CD14-positive monocyte (primary cell): Measurements from ENCODE around the gene MAML3. TPM values are rescaled to one million over a fixed set of nuclear protein-coding genes. Genes with fewer than 3 reads are reported as not detected.

Experiments
- DNase-seq, 3 donors: peaks; one replicate each; pipeline ENCODE4 v3.0.0-alpha.2; 2011 to 2022
- H2AFZ ChIP-seq: 2 replicates; pipeline ENCODE4 v1.6.0; 2012; ENCODE audit warnings: mild to moderate bottlenecking, low read depth, low read length, inconsistent platforms; ENCODE audit not compliant: insufficient read depth, poor library complexity, severe bottlenecking
- H3K27ac ChIP-seq, 2 donors: 1 replicate in 1 of 2; 2 replicates in 1 of 2; pipeline ENCODE4 v1.5.1; 2012 to 2013; ENCODE audit warnings: low read length in 2 of 2, control low read depth in 1 of 2, inconsistent platforms in 1 of 2, low read depth in 1 of 2, mild to moderate bottlenecking in 1 of 2
- H3K27me3 ChIP-seq, 2 donors: one replicate each; pipeline versions ENCODE4 v1.6.0 to v1.6.1; 2011 to 2013; ENCODE audit warnings: low read length in 2 of 2; ENCODE audit not compliant: control insufficient read depth in 2 of 2, insufficient read depth in 2 of 2
- H3K36me3 ChIP-seq, 2 donors: replicated peaks in 1 of 2; 1 replicate in 1 of 2; 2 replicates in 1 of 2; pipeline versions ENCODE4 v1.5.1 to v1.6.1; 2012 to 2013; ENCODE audit warnings: low read length in 2 of 2, control low read depth in 1 of 2, inconsistent platforms in 1 of 2, mild to moderate bottlenecking in 1 of 2; ENCODE audit not compliant: insufficient read depth in 2 of 2, control insufficient read depth in 1 of 2
- H3K4me1 ChIP-seq, 2 donors: 1 replicate in 1 of 2; 2 replicates in 1 of 2; pipeline versions ENCODE4 v1.5.1 to v1.6.1; 2012 to 2013; ENCODE audit warnings: low read length in 2 of 2, control low read depth in 1 of 2, inconsistent platforms in 1 of 2, mild to moderate bottlenecking in 1 of 2, moderate library complexity in 1 of 2; ENCODE audit not compliant: insufficient read depth in 2 of 2, control insufficient read depth in 1 of 2
- H3K4me2 ChIP-seq: replicated peaks from 2 replicates; pipeline ENCODE3; 2012; ENCODE audit warnings: low read length, moderate library complexity, mild to moderate bottlenecking; ENCODE audit not compliant: poor library complexity, severe bottlenecking; ENCODE audit errors: extremely low read depth
- H3K4me3 ChIP-seq, 3 experiments: fragments of 200-600 bp in 1 of 3; sonication (generic) in 1 of 3; replicated peaks in 1 of 3; 1 replicate in 2 of 3; 2 replicates in 1 of 3; pipeline ENCODE4 v1.5.1; 2011 to 2013; ENCODE audit warnings: low read length in 3 of 3, mild to moderate bottlenecking in 3 of 3, control low read depth in 2 of 3, low read depth in 2 of 3, inconsistent platforms in 1 of 3, moderate library complexity in 1 of 3
- H3K79me2 ChIP-seq: 2 replicates; pipeline ENCODE4 v1.6.0; 2012; ENCODE audit warnings: mild to moderate bottlenecking, control low read depth, inconsistent platforms, low read length, moderate library complexity; ENCODE audit not compliant: insufficient read depth
- H3K9ac ChIP-seq: 2 replicates; pipeline ENCODE4 v1.6.0; 2017; ENCODE audit warnings: low read length, mild to moderate bottlenecking; ENCODE audit not compliant: insufficient read depth, poor library complexity, severe bottlenecking
- H3K9me3 ChIP-seq, 2 donors: replicated peaks in 1 of 2; 1 replicate in 1 of 2; 2 replicates in 1 of 2; pipeline versions ENCODE4 v1.5.1 to v1.6.1; 2012 to 2013; ENCODE audit warnings: low read length in 2 of 2, control low read depth in 1 of 2; ENCODE audit not compliant: control insufficient read depth in 1 of 2, insufficient read depth in 1 of 2
- H4K20me1 ChIP-seq: 2 replicates; pipeline ENCODE4 v1.6.0; 2012; ENCODE audit warnings: mild to moderate bottlenecking, low read length, control low read depth, moderate library complexity; ENCODE audit not compliant: insufficient read depth
- H3K27ac Mint-ChIP-seq, 7 donors: one replicate each; pipeline ENCODE4 v1.8.0; 2020; ENCODE audit warnings: mild to moderate bottlenecking in 7 of 7, mixed read lengths in 7 of 7, moderate library complexity in 6 of 7, inconsistent platforms in 2 of 7
- H3K27me3 Mint-ChIP-seq, 3 donors: one replicate each; pipeline ENCODE4 v1.8.0; 2021 to 2022; ENCODE audit warnings: low read depth in 3 of 3, mild to moderate bottlenecking in 3 of 3, mixed read lengths in 3 of 3, moderate library complexity in 3 of 3, inconsistent platforms in 1 of 3
- H3K36me3 Mint-ChIP-seq, 2 donors: one replicate each; pipeline ENCODE4 v1.8.0; 2020; ENCODE audit warnings: mixed read lengths in 2 of 2, inconsistent platforms in 1 of 2, mild to moderate bottlenecking in 1 of 2
- H3K4me1 Mint-ChIP-seq: one replicate; pipeline ENCODE4 v1.8.0; 2020; ENCODE audit warnings: mild to moderate bottlenecking, mixed read lengths
- H3K4me3 Mint-ChIP-seq, 2 donors: one replicate each; pipeline ENCODE4 v1.8.0; 2020; ENCODE audit warnings: mild to moderate bottlenecking in 2 of 2, mixed read lengths in 2 of 2, moderate library complexity in 1 of 2
- H3K9me3 Mint-ChIP-seq, 7 donors: one replicate each; pipeline ENCODE4 v1.8.0; 2020 to 2022; ENCODE audit warnings: mixed read lengths in 7 of 7, mild to moderate bottlenecking in 6 of 7, moderate library complexity in 6 of 7, inconsistent platforms in 2 of 7
- WGBS: methylation state at CpG from one replicate; pipeline ENCODE4 v1.1.5; 2013; ENCODE audit warnings: missing lambda C conversion rate; ENCODE audit not compliant: insufficient coverage; 5-methylcytosine and 5-hydroxymethylcytosine counted together
- intact Hi-C, 2 donors: fragments of 100-400 bp; cut with micrococcal nuclease; formaldehyde crosslinking; loops; one replicate each; pipeline versions ENCODE4 v1.15.0 to v1.15.1; 2023
- polyA plus RNA-seq, 3 donors: library from polyadenylated mRNA; depleted of rRNA in 1 of 3; unstranded in 2 of 3; stranded (reverse) in 1 of 3; fragments of 300-500 nt in 2 of 3; fragments of >200 nt in 1 of 3; fragmentation: Illumina TruSeq in 2 of 3; gene quantifications; 1 replicate in 2 of 3; 2 replicates in 1 of 3; pipeline ENCODE4 v1.2.3, GENCODE V29; 2012 to 2021
- TF ChIP-seq, protein P1 (sequence below): fragments of 200-600 bp; IDR thresholded peaks from one replicate; pipeline ENCODE4 v1.8.0; 2022; ENCODE audit warnings: antibody characterized with exemption, mild to moderate bottlenecking

The MAML3 gene
- polyA plus RNA-seq, 3 donors = 1.5 to 6.5 (median 2.3) TPM

DNA sequence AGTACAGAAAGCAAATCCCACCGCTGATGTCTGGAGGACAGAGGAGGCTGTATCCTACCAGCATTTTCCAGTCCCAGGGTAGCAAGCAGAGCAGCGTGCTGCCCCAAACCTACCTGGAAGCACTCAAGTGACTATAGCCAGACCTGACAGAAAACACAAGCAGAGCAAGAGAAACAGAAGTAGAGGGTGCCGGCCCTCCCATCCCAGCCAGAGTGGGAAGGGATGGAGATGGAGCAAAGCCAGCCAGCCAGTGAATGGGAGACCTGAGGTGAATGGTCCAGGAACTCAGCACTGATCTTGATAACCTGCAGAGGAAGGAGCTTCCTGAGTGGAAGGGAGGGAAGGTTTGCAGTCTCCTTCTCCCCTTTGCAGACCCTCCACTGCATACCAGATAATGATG lies 185.2 kb downstream of the MAML3 start:
- no peak for DNase-seq
- no peak overlapping the region for H3K4me2 ChIP-seq
- peaks cover 34% of the 10 kb centered on the region for H3K4me1 Mint-ChIP-seq
- H3K36me3 Mint-ChIP-seq = no peaks in the 10 kb centered on the region
- H3K27me3 ChIP-seq = no peaks in the 10 kb centered on the region
- peak overlapping the region in 1 of 2 donors; percentile 18 for H3K27ac ChIP-seq
- H3K4me1 ChIP-seq = peaks cover 26 to 39% of the 10 kb centered on the region in 2 donors
- H2AFZ ChIP-seq = no peak overlapping the region
- no peak overlapping the region for H3K9ac ChIP-seq
- no peaks in the 10 kb centered on the region for H3K9me3 ChIP-seq
- peaks cover 30% of the 10 kb centered on the region for H3K79me2 ChIP-seq
- no peaks in the 10 kb centered on the region for H3K36me3 ChIP-seq
- H3K27me3 Mint-ChIP-seq = no peaks in the 10 kb centered on the region
- intact Hi-C loops = no loop called here
- no CpG with 5 or more reads among the region's 3 CpGs for WGBS
- no peak overlapping the region for H3K4me3 Mint-ChIP-seq
- H3K4me3 ChIP-seq = no peak overlapping the region
- no peaks in the 10 kb centered on the region for H4K20me1 ChIP-seq
- peak overlapping the region in 1 of 7 donors; percentile 80 for H3K27ac Mint-ChIP-seq
- no peaks in the 10 kb centered on the region for H3K9me3 Mint-ChIP-seq
- TF ChIP-seq, protein P1, sequence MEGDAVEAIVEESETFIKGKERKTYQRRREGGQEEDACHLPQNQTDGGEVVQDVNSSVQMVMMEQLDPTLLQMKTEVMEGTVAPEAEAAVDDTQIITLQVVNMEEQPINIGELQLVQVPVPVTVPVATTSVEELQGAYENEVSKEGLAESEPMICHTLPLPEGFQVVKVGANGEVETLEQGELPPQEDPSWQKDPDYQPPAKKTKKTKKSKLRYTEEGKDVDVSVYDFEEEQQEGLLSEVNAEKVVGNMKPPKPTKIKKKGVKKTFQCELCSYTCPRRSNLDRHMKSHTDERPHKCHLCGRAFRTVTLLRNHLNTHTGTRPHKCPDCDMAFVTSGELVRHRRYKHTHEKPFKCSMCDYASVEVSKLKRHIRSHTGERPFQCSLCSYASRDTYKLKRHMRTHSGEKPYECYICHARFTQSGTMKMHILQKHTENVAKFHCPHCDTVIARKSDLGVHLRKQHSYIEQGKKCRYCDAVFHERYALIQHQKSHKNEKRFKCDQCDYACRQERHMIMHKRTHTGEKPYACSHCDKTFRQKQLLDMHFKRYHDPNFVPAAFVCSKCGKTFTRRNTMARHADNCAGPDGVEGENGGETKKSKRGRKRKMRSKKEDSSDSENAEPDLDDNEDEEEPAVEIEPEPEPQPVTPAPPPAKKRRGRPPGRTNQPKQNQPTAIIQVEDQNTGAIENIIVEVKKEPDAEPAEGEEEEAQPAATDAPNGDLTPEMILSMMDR = no peak

DNA sequence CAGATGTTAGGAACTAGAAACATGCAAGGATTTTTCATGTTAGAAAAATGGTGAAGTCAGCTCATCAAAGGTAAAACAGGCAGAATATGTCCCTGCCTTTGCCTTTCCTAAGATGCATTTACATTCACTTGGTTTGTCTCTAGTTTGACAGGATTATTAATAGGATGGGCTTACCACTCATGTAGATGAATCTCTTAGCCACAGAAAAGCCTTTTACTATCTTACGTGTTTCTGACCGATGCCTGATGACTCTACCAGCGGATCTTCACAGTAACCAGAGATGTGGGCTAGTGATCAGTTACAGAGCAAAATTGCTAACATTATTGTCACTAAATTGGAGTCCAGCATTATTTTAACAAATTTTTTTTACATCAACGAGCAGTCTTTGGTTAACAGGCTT lies 187.6 kb downstream of the MAML3 start:
- no peak overlapping the region for H3K27ac ChIP-seq
- H3K36me3 ChIP-seq = no peaks in the 10 kb centered on the region
- 89% methylated on average over 1 of the region's 4 CpGs for WGBS
- no peak for DNase-seq
- H3K79me2 ChIP-seq = peaks cover 25% of the 10 kb centered on the region
- intact Hi-C loops = no loop called here
- H3K9me3 Mint-ChIP-seq = no peaks in the 10 kb centered on the region
- no peak overlapping the region for H2AFZ ChIP-seq
- H3K4me3 ChIP-seq = no peak overlapping the region
- H3K27me3 Mint-ChIP-seq = no peaks in the 10 kb centered on the region
- peaks cover 28 to 42% of the 10 kb centered on the region in 2 donors for H3K4me1 ChIP-seq
- no peak overlapping the region for H3K4me2 ChIP-seq
- H3K9ac ChIP-seq = no peak overlapping the region
- H3K4me3 Mint-ChIP-seq = no peak overlapping the region
- no peaks in the 10 kb centered on the region for H4K20me1 ChIP-seq
- H3K4me1 Mint-ChIP-seq = peaks cover 31% of the 10 kb centered on the region
- H3K27me3 ChIP-seq = no peaks in the 10 kb centered on the region
- TF ChIP-seq, protein P1 = no peak
- no peaks in the 10 kb centered on the region for H3K36me3 Mint-ChIP-seq
- H3K9me3 ChIP-seq = no peaks in the 10 kb centered on the region
- no peak overlapping the region for H3K27ac Mint-ChIP-seq
